K562 treated with DMSO at 1 percent for 48 hours (cell line): Measurements from ENCODE around the gene EXO1. TPM values are rescaled to one million over a fixed set of nuclear protein-coding genes. Genes with fewer than 3 reads are reported as not detected.

ENCODE experiments used
- total RNA-seq: library from RNA; unstranded; fragments of 300-600 nt; gene quantifications from 2 replicates; pipeline ENCODE4 v1.2.3, GENCODE V29; 2022; ENCODE audit warnings: low replicate concordance; ENCODE audit errors: extremely low read depth

Gene EXO1
- not detected in 2 replicates for total RNA-seq

DNA sequence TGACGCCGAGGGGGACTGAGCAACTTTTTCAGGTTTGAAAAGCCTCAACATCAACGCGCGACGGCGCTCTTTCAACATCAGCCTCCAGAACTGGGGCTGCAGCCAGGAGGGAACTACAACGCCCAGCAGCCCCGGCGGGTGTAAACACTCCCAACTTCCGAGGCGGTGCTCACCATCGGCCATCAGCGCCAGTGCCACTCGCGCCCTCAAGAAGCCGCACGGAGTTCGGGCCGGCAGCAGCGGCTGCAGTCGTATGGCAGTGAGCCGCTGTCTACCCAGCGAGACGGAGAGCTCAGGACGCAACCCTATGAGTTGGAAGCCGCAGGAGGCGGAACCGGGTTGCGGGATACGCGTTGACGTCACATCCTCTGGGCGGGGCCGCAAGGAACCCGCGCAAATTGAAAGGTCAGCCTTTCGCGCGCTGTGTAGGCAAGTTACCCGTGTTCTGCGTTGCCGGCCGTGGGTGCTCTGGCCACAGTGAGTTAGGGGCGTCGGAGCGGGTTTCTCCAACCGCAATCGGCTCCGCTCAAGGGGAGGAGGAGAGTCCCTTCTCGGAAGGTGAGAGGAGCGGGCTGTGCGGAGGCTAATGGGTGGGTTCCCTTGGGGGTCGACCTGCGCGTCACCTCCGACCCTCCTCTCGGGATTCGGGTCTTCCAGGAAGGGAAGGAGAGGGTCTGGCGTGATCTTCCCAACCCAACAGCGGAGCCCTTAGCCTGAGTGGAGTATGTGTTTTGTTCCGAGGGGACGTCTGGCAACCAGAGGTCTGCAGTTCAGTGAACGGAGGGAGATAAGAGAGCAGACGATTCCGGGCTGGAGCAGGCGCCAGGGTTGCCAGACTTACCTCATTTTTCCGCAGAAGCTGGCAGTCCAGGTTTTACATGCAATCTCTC, at the start of gene EXO1:
TSS of gene EXO1 (plus strand) at position 409 of the 890 bp plus-strand sequence. CDS start 2,222 bp downstream, outside the sequence.

Other genes starting within 250 kb of the EXO1 start
- not detected in 2 replicates for gene CHML, start 207.8 kb upstream of the EXO1 start, total RNA-seq
- not detected in 2 replicates for gene OPN3, start 207.8 kb upstream of the EXO1 start, total RNA-seq
- gene WDR64, start 195.9 kb upstream of the EXO1 start, total RNA-seq = not detected in 2 replicates
- gene BECN2, start 109.6 kb downstream of the EXO1 start, total RNA-seq = not detected in 2 replicates
- not detected in 2 replicates for gene MAP1LC3C, start 150.9 kb downstream of the EXO1 start, total RNA-seq